GM20000 (cell line): Measurements from ENCODE around the gene RPS6KA2.

Source experiments
- DNase-seq: peaks from one replicate; pipeline ENCODE4 v3.0.0; 2012; ENCODE audit warnings: low spot score
- CTCF ChIP-seq: IDR thresholded peaks from 2 replicates; pipeline ENCODE4 v1.5.1; 2012; ENCODE audit warnings: mild to moderate bottlenecking, control low read depth; ENCODE audit errors: extremely low read depth, missing control alignments

The RPS6KA2 gene

GRCh38 chr6:166382933-166383801 lies 243.9 kb downstream of the RPS6KA2 start, which contains the start of gene MPC1:
Gene MPC1, minus strand, starts transcription at chr6:166382940. Its CDS starts 64 bp downstream, at chr6:166382876.
- DNase-seq: peak; percentile 99
- TF ChIP-seq CTCF: no peak

DNA sequence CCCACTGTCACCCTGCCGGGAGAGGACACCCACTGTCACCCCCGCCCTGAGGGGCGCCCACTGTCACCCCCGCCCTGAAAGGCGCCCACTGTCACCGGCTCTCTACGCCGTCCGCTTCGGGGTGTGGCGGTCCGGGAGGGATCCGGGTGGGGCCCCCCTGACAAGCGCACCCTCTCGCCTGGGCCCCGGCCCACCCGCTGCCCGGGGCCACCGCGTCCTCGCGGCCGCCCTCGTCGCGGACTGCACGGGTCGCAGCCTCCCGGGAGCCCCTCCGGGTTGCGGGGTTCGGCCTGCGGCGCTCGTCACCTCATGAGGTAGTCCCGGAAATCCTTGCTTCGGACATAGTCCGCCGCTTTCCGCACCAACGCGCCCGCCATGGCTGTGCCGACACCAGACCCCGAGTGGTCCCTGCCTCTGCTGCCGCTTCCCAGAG lies 244.5 kb downstream of the RPS6KA2 start:
- DNase-seq: peak; percentile 49
- no peak for TF ChIP-seq CTCF

- DNase-seq: peak; percentile 82
- TF ChIP-seq CTCF: peak; percentile 96
Observed at GRCh38 chr6:166381733-166382499, 245.1 kb downstream of the RPS6KA2 start.

GRCh38 chr6:166381381-166381732 lies 245.7 kb downstream of the RPS6KA2 start:
- TF ChIP-seq CTCF: no peak
- DNase-seq: no peak

- no peak for DNase-seq
Observed at GRCh38 chr6:166379800-166380199, 247.3 kb downstream of the RPS6KA2 start.

GRCh38 chr6:166379103-166379586 lies 247.9 kb downstream of the RPS6KA2 start:
- DNase-seq: no peak
- no peak for TF ChIP-seq CTCF

More at GRCh38 chr6:166379800-166380199, 247.3 kb downstream of the RPS6KA2 start:
- TF ChIP-seq CTCF: no peak

- no peak for DNase-seq
- TF ChIP-seq CTCF: no peak
Observed at GRCh38 chr6:166377721-166378120, 249.3 kb downstream of the RPS6KA2 start.
